A549 (cell line): Measurements from ENCODE around the gene TACSTD2. TPM values are rescaled to one million over a fixed set of nuclear protein-coding genes. Genes with fewer than 3 reads are reported as not detected.

Experiments
- ATAC-seq, 2 experiments: fragments of 200-7000 bp in 1 of 2; fragments of >200 bp in 1 of 2; cut with Nextera tagmentation in 1 of 2; cut with Tn5 transposase in 1 of 2; 3 replicates each; pipeline versions ENCODE4 v1.8.0 to v1.9.1; 2018 to 2020; ENCODE audit warnings: mild to moderate bottlenecking in 1 of 2, moderate library complexity in 1 of 2
- CTCF ChIA-PET: fragments of 300-600 bp; sonication (Branson Sonifier 250); formaldehyde crosslinking; extraction: SDS; loops from one replicate; lab custom pipeline; 2021; ENCODE audit warnings: antibody characterized with exemption, inconsistent platforms; lab: Yijun Ruan, JAX
- POLR2A ChIA-PET: fragments of 350-600 bp; formaldehyde crosslinking; extraction: SDS; loops from one replicate; lab custom pipeline; 2021; ENCODE audit warnings: antibody characterized with exemption, inconsistent platforms; lab: Yijun Ruan, JAX
- DNase-seq, 2 experiments: peaks; one replicate each; pipeline versions ENCODE4 v3.0.0 to v3.0.0-alpha.2; 2011 to 2016; ENCODE audit warnings: low read depth in 1 of 2, low spot score in 1 of 2
- FAIRE-seq: peaks from 2 replicates; lab custom pipeline; 2011; peaks lifted over from hg19 to GRCh38; lab: Jason Lieb, UNC
- H3K27ac ChIP-seq, 2 experiments: fragments of >200 bp; sonication (Bioruptor Twin); formaldehyde crosslinking; 3 replicates each; pipeline ENCODE4 v1.5.1; 2016 to 2017
- H3K4me1 ChIP-seq: fragments of >200 bp; sonication (Bioruptor Twin); formaldehyde crosslinking; 3 replicates; pipeline ENCODE4 v1.6.1; 2016
- H3K4me2 ChIP-seq: fragments of >200 bp; sonication (Bioruptor Twin); formaldehyde crosslinking; 3 replicates; pipeline ENCODE4 v1.6.1; 2016
- H3K4me3 ChIP-seq: fragments of >200 bp; sonication (Bioruptor Twin); formaldehyde crosslinking; 3 replicates; pipeline ENCODE4 v1.5.1; 2016
- H3K9me3 ChIP-seq: fragments of >200 bp; sonication (Bioruptor Twin); formaldehyde crosslinking; 3 replicates; pipeline ENCODE4 v1.6.1; 2016
- BHLHE40 ChIP-seq: IDR thresholded peaks from 2 replicates; pipeline ENCODE4 v1.6.1; 2012; ENCODE audit warnings: low read depth, low read length, inconsistent platforms
- CBX8 ChIP-seq: fragments of 200-600 bp; sonication (generic); IDR thresholded peaks from 2 replicates; pipeline ENCODE4 v1.6.1; 2016
- CHD2 ChIP-seq: fragments of 150-350 bp; IDR thresholded peaks from 2 replicates; pipeline ENCODE4 v1.6.1; 2014; ENCODE audit warnings: low read length; ENCODE audit not compliant: partially characterized antibody
- ESRRA ChIP-seq: fragments of 150-350 bp; IDR thresholded peaks from 2 replicates; pipeline ENCODE4 v1.6.1; 2014; ENCODE audit warnings: mild to moderate bottlenecking, low read length, borderline replicate concordance
- GATA3 ChIP-seq: IDR thresholded peaks from 2 replicates; pipeline ENCODE4 v1.6.1; 2012; ENCODE audit warnings: borderline replicate concordance
- HEYL ChIP-seq: fragments of 250-450 bp; sonication (Bioruptor Pico); IDR thresholded peaks from 2 replicates; pipeline ENCODE4 v1.8.0; 2021; ENCODE audit warnings: mild to moderate bottlenecking, moderate library complexity
- HOXA7 ChIP-seq: fragments of 250-450 bp; sonication (Bioruptor Pico); IDR thresholded peaks from 2 replicates; pipeline ENCODE4 v1.5.0; 2020; ENCODE audit warnings: mild to moderate bottlenecking, moderate library complexity
- JUNB ChIP-seq: fragments of >200 bp; sonication (Bioruptor Twin); formaldehyde crosslinking; IDR thresholded peaks from 2 replicates; pipeline ENCODE4 v1.6.1; 2016
- MYC ChIP-seq: IDR thresholded peaks from 2 replicates; pipeline ENCODE4 v1.6.1; 2012; ENCODE audit warnings: mild to moderate bottlenecking, inconsistent platforms, low read length, improper control_type of control experiment, borderline replicate concordance
- NR3C1 ChIP-seq: fragments of >200 bp; sonication (Bioruptor Twin); formaldehyde crosslinking; IDR thresholded peaks from 3 replicates; pipeline ENCODE4 v1.6.1; 2017
- POLR2A ChIP-seq: IDR thresholded peaks from 2 replicates; pipeline ENCODE4 v1.6.1; 2012; ENCODE audit warnings: mild to moderate bottlenecking, low read length
- RAD21 ChIP-seq, 2 experiments: fragments of >200 bp in 1 of 2; sonication (Bioruptor Twin) in 1 of 2; formaldehyde crosslinking in 1 of 2; IDR thresholded peaks in 1 of 2; conservative IDR thresholded peaks in 1 of 2; 2 replicates in 1 of 2; 3 replicates in 1 of 2; pipeline ENCODE4 v1.6.1; 2012 to 2018; ENCODE audit warnings: inconsistent platforms in 1 of 2
- RARB ChIP-seq: fragments of 250-450 bp; sonication (Bioruptor Pico); IDR thresholded peaks from 2 replicates; pipeline ENCODE4 v1.8.0; 2021; ENCODE audit warnings: mild to moderate bottlenecking, moderate library complexity
- SREBF2 ChIP-seq: fragments of 450-650 bp; IDR thresholded peaks from 2 replicates; pipeline ENCODE4 v1.6.1; 2014; ENCODE audit warnings: mild to moderate bottlenecking, moderate library complexity
- TFCP2L1 ChIP-seq: fragments of 250-450 bp; sonication (Bioruptor Pico); IDR thresholded peaks from 2 replicates; pipeline ENCODE4 v1.5.0; 2021; ENCODE audit warnings: mild to moderate bottlenecking
- ZC3H11A ChIP-seq: fragments of 450-650 bp; IDR thresholded peaks from 2 replicates; pipeline ENCODE4 v1.6.1; 2014; ENCODE audit warnings: antibody characterized with exemption, mild to moderate bottlenecking
- ZSCAN20 ChIP-seq: fragments of 250-450 bp; sonication (Bioruptor Pico); IDR thresholded peaks from 2 replicates; pipeline ENCODE4 v1.8.0; 2022; ENCODE audit warnings: mild to moderate bottlenecking, moderate library complexity
- WGBS: methylation state at CpG from one replicate; pipeline ENCODE4 v1.1.6; 2017; ENCODE audit errors: missing lambda C conversion rate; 5-methylcytosine and 5-hydroxymethylcytosine counted together
- polyA plus RNA-seq, 4 experiments: library from polyadenylated mRNA; depleted of rRNA in 3 of 4; stranded (reverse); fragments of >200 nt; fragmentation: RNase III in 1 of 4; extraction: RNeasy Plus Mini Kit Qiagen cat#74134 plus additional on column Dnase treatment in 1 of 4; gene quantifications; 2 replicates in 3 of 4; 3 replicates in 1 of 4; pipeline ENCODE4 v1.2.3, GENCODE V29; 2011 to 2017
- TF ChIP-seq, protein P1 (sequence below): fragments of >200 bp; sonication (Bioruptor Twin); formaldehyde crosslinking; IDR thresholded peaks from 2 replicates; pipeline ENCODE4 v1.6.1; 2016
- TF ChIP-seq, protein P2 (sequence below): fragments of 250-450 bp; sonication (Bioruptor Pico); IDR thresholded peaks from 2 replicates; pipeline ENCODE4 v1.5.0; 2020; ENCODE audit warnings: low read depth, mild to moderate bottlenecking, moderate library complexity
- TF ChIP-seq, protein P3 (sequence below): fragments of >200 bp; sonication (Bioruptor Twin); formaldehyde crosslinking; IDR thresholded peaks from 3 replicates; pipeline ENCODE4 v1.6.1; 2016
- TF ChIP-seq, protein P4 (sequence below): fragments of 150-350 bp; IDR thresholded peaks from 2 replicates; pipeline ENCODE4 v1.6.1; 2014; ENCODE audit warnings: low read depth, mild to moderate bottlenecking, low read length
- TF ChIP-seq, protein P5 (sequence below): fragments of >200 bp; sonication (Bioruptor Twin); formaldehyde crosslinking; IDR thresholded peaks from 3 replicates; pipeline ENCODE4 v1.5.1; 2016
- TF ChIP-seq, protein P6 (sequence below): fragments of 200-600 bp; sonication (generic); IDR thresholded peaks from 2 replicates; pipeline ENCODE4 v1.6.1; 2016; ENCODE audit warnings: antibody characterized with exemption, mild to moderate bottlenecking, moderate library complexity
- TF ChIP-seq, protein P7 (sequence below): IDR thresholded peaks from 2 replicates; pipeline ENCODE4 v1.6.1; 2012

The TACSTD2 gene
- polyA plus RNA-seq, 2 of the 4 experiments (the other 2 are of a cell fraction), result not detected

DNA sequence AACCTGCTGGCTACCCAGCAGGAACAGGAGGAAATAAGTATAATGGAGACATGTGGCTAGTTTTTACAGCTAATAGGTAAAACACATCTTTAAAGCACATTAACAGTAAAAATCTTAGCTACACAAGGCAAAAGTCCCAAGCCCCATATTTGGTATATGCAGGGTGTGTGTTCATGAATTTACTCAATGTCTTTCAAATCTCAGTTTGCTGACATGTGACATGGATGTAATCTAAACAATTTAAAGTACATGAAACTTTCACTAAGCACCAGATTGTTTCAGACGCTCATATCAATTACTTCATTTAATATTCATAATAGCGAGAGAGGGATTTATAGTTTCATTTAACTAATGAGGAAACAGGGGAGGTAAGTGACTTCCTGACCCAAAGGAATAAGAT lies 3.9 kb downstream of the TACSTD2 start:
- FAIRE-seq, result no peak
- no peak for ATAC-seq
- TF ChIP-seq JUNB (no peak), CHD2 (no peak), CBX8 (no peak), MYC (no peak), ZSCAN20 (no peak), ESRRA (no peak), RAD21 (conservative IDR thresholded peaks at IDR 0.05 in 1 of 2, IDR thresholded peaks at IDR 0.05 in 1 of 2) (no peak), HEYL (CRISPR knock-in tag) (no peak), POLR2A (no peak), NR3C1 (no peak), ZC3H11A (no peak), BHLHE40 (no peak), GATA3 (no peak), TFCP2L1 (no peak), RARB (CRISPR knock-in tag) (no peak), SREBF2 (no peak)
- TF ChIP-seq, protein P1, sequence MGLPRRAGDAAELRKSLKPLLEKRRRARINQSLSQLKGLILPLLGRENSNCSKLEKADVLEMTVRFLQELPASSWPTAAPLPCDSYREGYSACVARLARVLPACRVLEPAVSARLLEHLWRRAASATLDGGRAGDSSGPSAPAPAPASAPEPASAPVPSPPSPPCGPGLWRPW, result no peak
- TF ChIP-seq, protein P2, sequence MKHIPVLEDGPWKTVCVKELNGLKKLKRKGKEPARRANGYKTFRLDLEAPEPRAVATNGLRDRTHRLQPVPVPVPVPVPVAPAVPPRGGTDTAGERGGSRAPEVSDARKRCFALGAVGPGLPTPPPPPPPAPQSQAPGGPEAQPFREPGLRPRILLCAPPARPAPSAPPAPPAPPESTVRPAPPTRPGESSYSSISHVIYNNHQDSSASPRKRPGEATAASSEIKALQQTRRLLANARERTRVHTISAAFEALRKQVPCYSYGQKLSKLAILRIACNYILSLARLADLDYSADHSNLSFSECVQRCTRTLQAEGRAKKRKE (CRISPR knock-in tag), result no peak
- TF ChIP-seq, protein P3, sequence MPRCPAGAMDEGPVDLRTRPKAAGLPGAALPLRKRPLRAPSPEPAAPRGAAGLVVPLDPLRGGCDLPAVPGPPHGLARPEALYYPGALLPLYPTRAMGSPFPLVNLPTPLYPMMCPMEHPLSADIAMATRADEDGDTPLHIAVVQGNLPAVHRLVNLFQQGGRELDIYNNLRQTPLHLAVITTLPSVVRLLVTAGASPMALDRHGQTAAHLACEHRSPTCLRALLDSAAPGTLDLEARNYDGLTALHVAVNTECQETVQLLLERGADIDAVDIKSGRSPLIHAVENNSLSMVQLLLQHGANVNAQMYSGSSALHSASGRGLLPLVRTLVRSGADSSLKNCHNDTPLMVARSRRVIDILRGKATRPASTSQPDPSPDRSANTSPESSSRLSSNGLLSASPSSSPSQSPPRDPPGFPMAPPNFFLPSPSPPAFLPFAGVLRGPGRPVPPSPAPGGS, result no peak
- TF ChIP-seq, protein P4, sequence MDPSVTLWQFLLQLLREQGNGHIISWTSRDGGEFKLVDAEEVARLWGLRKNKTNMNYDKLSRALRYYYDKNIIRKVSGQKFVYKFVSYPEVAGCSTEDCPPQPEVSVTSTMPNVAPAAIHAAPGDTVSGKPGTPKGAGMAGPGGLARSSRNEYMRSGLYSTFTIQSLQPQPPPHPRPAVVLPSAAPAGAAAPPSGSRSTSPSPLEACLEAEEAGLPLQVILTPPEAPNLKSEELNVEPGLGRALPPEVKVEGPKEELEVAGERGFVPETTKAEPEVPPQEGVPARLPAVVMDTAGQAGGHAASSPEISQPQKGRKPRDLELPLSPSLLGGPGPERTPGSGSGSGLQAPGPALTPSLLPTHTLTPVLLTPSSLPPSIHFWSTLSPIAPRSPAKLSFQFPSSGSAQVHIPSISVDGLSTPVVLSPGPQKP, result no peak
- TF ChIP-seq, all 56 proteins: peak for 0
- H3K9me3 ChIP-seq, result no peaks in the 10 kb centered on the region
- H3K4me2 ChIP-seq, result no peak overlapping the region
- no peak overlapping the region for H3K4me3 ChIP-seq
- ChIA-PET POLR2A (no interaction called here), CTCF (no interaction called here)
- 50% methylated on average over 2 of the region's 2 CpGs for WGBS
- no peaks in the 10 kb centered on the region for H3K4me1 ChIP-seq
- H3K27ac ChIP-seq, result no peak overlapping the region
- DNase-seq, result no peak

DNA sequence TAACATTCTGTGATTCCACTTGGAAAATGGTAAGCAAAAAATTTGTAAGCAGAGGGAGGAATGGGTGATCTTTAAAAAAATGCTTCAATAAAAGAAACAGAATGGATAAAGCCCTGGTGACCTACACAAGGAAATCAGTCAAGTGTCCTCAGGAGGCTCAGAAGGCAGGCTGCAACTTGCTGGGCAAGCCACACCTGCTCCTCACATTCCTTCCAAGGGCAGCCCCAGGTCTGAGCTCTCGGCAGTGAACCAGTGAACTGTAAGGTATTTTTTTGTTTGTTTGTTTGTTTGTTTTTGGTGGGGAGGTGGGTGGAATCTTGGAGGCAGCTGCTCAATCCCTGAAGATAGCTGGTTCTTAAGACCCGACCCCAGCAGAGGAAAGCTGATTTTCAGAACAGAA lies 4.4 kb downstream of the TACSTD2 start:
- Histone ChIP-seq H3K4me3 (no peak overlapping the region), H3K4me2 (no peak overlapping the region), H3K9me3 (no peaks in the 10 kb centered on the region), H3K4me1 (no peaks in the 10 kb centered on the region), H3K27ac (no peak overlapping the region)
- ChIA-PET CTCF (interaction anchor here (1.5 kb wide), 1 partner anchor 26 kb away, joined by 4 read pairs; the partner anchor contains the start of gene OMA1), POLR2A (no interaction called here)
- TF ChIP-seq, protein P5, sequence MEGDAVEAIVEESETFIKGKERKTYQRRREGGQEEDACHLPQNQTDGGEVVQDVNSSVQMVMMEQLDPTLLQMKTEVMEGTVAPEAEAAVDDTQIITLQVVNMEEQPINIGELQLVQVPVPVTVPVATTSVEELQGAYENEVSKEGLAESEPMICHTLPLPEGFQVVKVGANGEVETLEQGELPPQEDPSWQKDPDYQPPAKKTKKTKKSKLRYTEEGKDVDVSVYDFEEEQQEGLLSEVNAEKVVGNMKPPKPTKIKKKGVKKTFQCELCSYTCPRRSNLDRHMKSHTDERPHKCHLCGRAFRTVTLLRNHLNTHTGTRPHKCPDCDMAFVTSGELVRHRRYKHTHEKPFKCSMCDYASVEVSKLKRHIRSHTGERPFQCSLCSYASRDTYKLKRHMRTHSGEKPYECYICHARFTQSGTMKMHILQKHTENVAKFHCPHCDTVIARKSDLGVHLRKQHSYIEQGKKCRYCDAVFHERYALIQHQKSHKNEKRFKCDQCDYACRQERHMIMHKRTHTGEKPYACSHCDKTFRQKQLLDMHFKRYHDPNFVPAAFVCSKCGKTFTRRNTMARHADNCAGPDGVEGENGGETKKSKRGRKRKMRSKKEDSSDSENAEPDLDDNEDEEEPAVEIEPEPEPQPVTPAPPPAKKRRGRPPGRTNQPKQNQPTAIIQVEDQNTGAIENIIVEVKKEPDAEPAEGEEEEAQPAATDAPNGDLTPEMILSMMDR, result no peak
- TF ChIP-seq, protein P6, sequence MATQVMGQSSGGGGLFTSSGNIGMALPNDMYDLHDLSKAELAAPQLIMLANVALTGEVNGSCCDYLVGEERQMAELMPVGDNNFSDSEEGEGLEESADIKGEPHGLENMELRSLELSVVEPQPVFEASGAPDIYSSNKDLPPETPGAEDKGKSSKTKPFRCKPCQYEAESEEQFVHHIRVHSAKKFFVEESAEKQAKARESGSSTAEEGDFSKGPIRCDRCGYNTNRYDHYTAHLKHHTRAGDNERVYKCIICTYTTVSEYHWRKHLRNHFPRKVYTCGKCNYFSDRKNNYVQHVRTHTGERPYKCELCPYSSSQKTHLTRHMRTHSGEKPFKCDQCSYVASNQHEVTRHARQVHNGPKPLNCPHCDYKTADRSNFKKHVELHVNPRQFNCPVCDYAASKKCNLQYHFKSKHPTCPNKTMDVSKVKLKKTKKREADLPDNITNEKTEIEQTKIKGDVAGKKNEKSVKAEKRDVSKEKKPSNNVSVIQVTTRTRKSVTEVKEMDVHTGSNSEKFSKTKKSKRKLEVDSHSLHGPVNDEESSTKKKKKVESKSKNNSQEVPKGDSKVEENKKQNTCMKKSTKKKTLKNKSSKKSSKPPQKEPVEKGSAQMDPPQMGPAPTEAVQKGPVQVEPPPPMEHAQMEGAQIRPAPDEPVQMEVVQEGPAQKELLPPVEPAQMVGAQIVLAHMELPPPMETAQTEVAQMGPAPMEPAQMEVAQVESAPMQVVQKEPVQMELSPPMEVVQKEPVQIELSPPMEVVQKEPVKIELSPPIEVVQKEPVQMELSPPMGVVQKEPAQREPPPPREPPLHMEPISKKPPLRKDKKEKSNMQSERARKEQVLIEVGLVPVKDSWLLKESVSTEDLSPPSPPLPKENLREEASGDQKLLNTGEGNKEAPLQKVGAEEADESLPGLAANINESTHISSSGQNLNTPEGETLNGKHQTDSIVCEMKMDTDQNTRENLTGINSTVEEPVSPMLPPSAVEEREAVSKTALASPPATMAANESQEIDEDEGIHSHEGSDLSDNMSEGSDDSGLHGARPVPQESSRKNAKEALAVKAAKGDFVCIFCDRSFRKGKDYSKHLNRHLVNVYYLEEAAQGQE, result no peak
- TF ChIP-seq HOXA7 (CRISPR knock-in tag) (no peak), ZSCAN20 (no peak), CBX8 (no peak)
- TF ChIP-seq, protein P7, sequence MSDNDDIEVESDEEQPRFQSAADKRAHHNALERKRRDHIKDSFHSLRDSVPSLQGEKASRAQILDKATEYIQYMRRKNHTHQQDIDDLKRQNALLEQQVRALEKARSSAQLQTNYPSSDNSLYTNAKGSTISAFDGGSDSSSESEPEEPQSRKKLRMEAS, result no peak
- FAIRE-seq (no peak), DNase-seq (no peak), ATAC-seq (no peak)
- WGBS, result 28% methylated on average over 2 of the region's 2 CpGs
